Fibroblast of lung (primary cell): ENCODE results near the gene SEMA5A. TPM values are rescaled to one million over a fixed set of nuclear protein-coding genes. Genes with fewer than 3 reads are reported as not detected.

Experiments used
- DNase-seq, 2 donors: peaks; one replicate each; pipeline versions ENCODE4 v3.0.0 to v3.0.0-alpha.2; 2010; ENCODE audit warnings: low read depth in 2 of 2
- H2AFZ ChIP-seq: 2 replicates; pipeline ENCODE4 v1.5.1; 2012; ENCODE audit warnings: low read length, control low read depth, inconsistent platforms
- H3K27ac ChIP-seq: 2 replicates; pipeline ENCODE4 v1.5.1; 2011; ENCODE audit warnings: low read length, control low read depth; ENCODE audit not compliant: insufficient read depth
- H3K27me3 ChIP-seq: 2 replicates; pipeline ENCODE4 v1.5.1; 2011; ENCODE audit warnings: mild to moderate bottlenecking, low read length; ENCODE audit not compliant: control insufficient read depth, insufficient read depth
- H3K36me3 ChIP-seq: 2 replicates; pipeline ENCODE4 v1.5.1; 2011; ENCODE audit warnings: low read length; ENCODE audit not compliant: control insufficient read depth, insufficient read depth
- H3K4me1 ChIP-seq: 2 replicates; pipeline ENCODE4 v1.5.1; 2011; ENCODE audit warnings: low read length; ENCODE audit not compliant: control insufficient read depth, insufficient read depth; ENCODE audit errors: extremely low read depth
- H3K4me2 ChIP-seq: 2 replicates; pipeline ENCODE4 v1.5.1; 2011; ENCODE audit warnings: low read length, control low read depth; ENCODE audit not compliant: insufficient read depth; ENCODE audit errors: extremely low read depth
- H3K4me3 ChIP-seq, 4 experiments: fragments of 200-600 bp in 1 of 4; sonication (generic) in 1 of 4; replicated peaks in 1 of 4; 2 replicates each; pipeline ENCODE4 v1.5.1; 2011 to 2016; ENCODE audit warnings: low read length in 4 of 4, low read depth in 3 of 4, mild to moderate bottlenecking in 3 of 4, control low read depth in 2 of 4, inconsistent platforms in 1 of 4, mixed read lengths in 1 of 4; ENCODE audit not compliant: insufficient read depth in 1 of 4; ENCODE audit errors: control extremely low read depth in 1 of 4
- H3K79me2 ChIP-seq: 2 replicates; pipeline ENCODE4 v1.5.1; 2012; ENCODE audit warnings: mild to moderate bottlenecking, low read length, inconsistent platforms; ENCODE audit not compliant: control insufficient read depth, insufficient read depth
- H3K9ac ChIP-seq: 2 replicates; pipeline ENCODE4 v1.5.1; 2011; ENCODE audit warnings: mild to moderate bottlenecking, low read length, control low read depth; ENCODE audit not compliant: insufficient read depth
- H3K9me3 ChIP-seq: 2 replicates; pipeline ENCODE4 v1.5.1; 2012; ENCODE audit warnings: low read depth, low read length; ENCODE audit not compliant: control insufficient read depth, insufficient read depth
- H4K20me1 ChIP-seq: 2 replicates; pipeline ENCODE4 v1.5.1; 2011; ENCODE audit warnings: low read length; ENCODE audit not compliant: control insufficient read depth, insufficient read depth; ENCODE audit errors: extremely low read depth
- CTCF ChIP-seq, 2 donors: IDR thresholded peaks in 1 of 2; conservative IDR thresholded peaks in 1 of 2; 1 replicate in 1 of 2; 2 replicates in 1 of 2; pipeline ENCODE4 v1.5.1; 2011 to 2012; ENCODE audit warnings: low read length in 2 of 2, control low read depth in 1 of 2, inconsistent platforms in 1 of 2, low read depth in 1 of 2, mild to moderate bottlenecking in 1 of 2
- EZH2 ChIP-seq: IDR thresholded peaks from 2 replicates; pipeline ENCODE4 v1.5.1; 2012; ENCODE audit warnings: low read length, control low read depth, mild to moderate bottlenecking; ENCODE audit errors: missing control alignments
- polyA plus RNA-seq, 2 donors: library from polyadenylated mRNA; depleted of rRNA in 1 of 2; stranded (reverse) in 1 of 2; unstranded in 1 of 2; fragments of >200 nt; gene quantifications; 2 replicates each; pipeline ENCODE4 v1.2.1, GENCODE V29; 2011 to 2012; ENCODE audit warnings: missing spikeins in 1 of 2
- total RNA-seq: library from RNA; depleted of rRNA; stranded (reverse); fragments of >200 nt; gene quantifications from 2 replicates; pipeline ENCODE4 v1.2.1, GENCODE V29; 2014

Gene SEMA5A
- total and polyA plus RNA-seq, 2 donors (not counting 1 experiment from before 2014, with no cell fraction given), result 30.6 to 49.0 TPM

GRCh38 chr5:9062873-9063272 is 483.0 kb downstream of the SEMA5A start:
- no peaks in the 10 kb centered on the region for H3K9me3 ChIP-seq
- H3K9ac ChIP-seq, result no peak overlapping the region
- TF ChIP-seq CTCF (conservative IDR thresholded peaks at IDR 0.05 in 1 of 2, IDR thresholded peaks at IDR 0.05 in 1 of 2; ENCODE audit: low read depth in 1 of 2, low read length in 2 of 2) (no peak), EZH2 (no peak)
- no peak overlapping the region for H3K27ac ChIP-seq
- no peak overlapping the region for H3K4me3 ChIP-seq
- no peak overlapping the region for H2AFZ ChIP-seq
- DNase-seq, result no peak
- H4K20me1 ChIP-seq, result no peaks in the 10 kb centered on the region
- H3K27me3 ChIP-seq, result no peaks in the 10 kb centered on the region
- no peak overlapping the region for H3K4me2 ChIP-seq
- no peaks in the 10 kb centered on the region for H3K36me3 ChIP-seq
- peaks cover 28% of the 10 kb centered on the region for H3K4me1 ChIP-seq
- no peaks in the 10 kb centered on the region for H3K79me2 ChIP-seq

GRCh38 chr5:9059920-9060691 is 485.8 kb downstream of the SEMA5A start:
- Histone ChIP-seq H3K9ac (peak overlapping the region; percentile 43), H3K79me2 (no peaks in the 10 kb centered on the region), H3K36me3 (no peaks in the 10 kb centered on the region), H3K27ac (peak overlapping the region; percentile 94), H3K4me2 (peak overlapping the region; percentile 64), H2AFZ (no peak overlapping the region), H3K4me1 (peaks cover 38% of the 10 kb centered on the region), H3K27me3 (no peaks in the 10 kb centered on the region), H4K20me1 (no peaks in the 10 kb centered on the region), H3K4me3 (no peak overlapping the region), H3K9me3 (no peaks in the 10 kb centered on the region)
- TF ChIP-seq CTCF (conservative IDR thresholded peaks at IDR 0.05 in 1 of 2, IDR thresholded peaks at IDR 0.05 in 1 of 2; ENCODE audit: low read depth in 1 of 2, low read length in 2 of 2) (peak in 1 of 2 donors; percentile 16), EZH2 (no peak)
- peak; percentile 97 to 100 for DNase-seq

- H3K4me1 ChIP-seq, result peaks cover 38% of the 10 kb centered on the region
- no peaks in the 10 kb centered on the region for H3K79me2 ChIP-seq
- H3K9me3 ChIP-seq, result no peaks in the 10 kb centered on the region
- H4K20me1 ChIP-seq, result no peaks in the 10 kb centered on the region
- H3K4me3 ChIP-seq, result no peak overlapping the region
- TF ChIP-seq CTCF (conservative IDR thresholded peaks at IDR 0.05 in 1 of 2, IDR thresholded peaks at IDR 0.05 in 1 of 2; ENCODE audit: low read depth in 1 of 2, low read length in 2 of 2), result no peak
- TF ChIP-seq EZH2, result no peak
- H2AFZ ChIP-seq, result no peak overlapping the region
- no peaks in the 10 kb centered on the region for H3K27me3 ChIP-seq
- peak in 1 of 2 donors; percentile 30 for DNase-seq
- H3K27ac ChIP-seq, result peak overlapping the region; percentile 94
- no peaks in the 10 kb centered on the region for H3K36me3 ChIP-seq
- H3K4me2 ChIP-seq, result no peak overlapping the region
- H3K9ac ChIP-seq, result no peak overlapping the region
Observed at GRCh38 chr5:9058666-9059065, 487.2 kb downstream of the SEMA5A start.
